B cell (primary cell): ENCODE measurements around the gene TRIM66.

Source experiments
- EZH2 ChIP-seq: IDR thresholded peaks from 2 replicates; pipeline ENCODE4 v1.6.1; 2012; ENCODE audit warnings: borderline replicate concordance, low read depth, mild to moderate bottlenecking, moderate library complexity, low read length; ENCODE audit not compliant: insufficient read depth, poor library complexity, severe bottlenecking
- TF ChIP-seq, protein P1 (sequence below): fragments of 200-600 bp; IDR thresholded peaks from one replicate; pipeline ENCODE4 v1.8.0; 2022; ENCODE audit warnings: antibody characterized with exemption, mild to moderate bottlenecking

DNA sequence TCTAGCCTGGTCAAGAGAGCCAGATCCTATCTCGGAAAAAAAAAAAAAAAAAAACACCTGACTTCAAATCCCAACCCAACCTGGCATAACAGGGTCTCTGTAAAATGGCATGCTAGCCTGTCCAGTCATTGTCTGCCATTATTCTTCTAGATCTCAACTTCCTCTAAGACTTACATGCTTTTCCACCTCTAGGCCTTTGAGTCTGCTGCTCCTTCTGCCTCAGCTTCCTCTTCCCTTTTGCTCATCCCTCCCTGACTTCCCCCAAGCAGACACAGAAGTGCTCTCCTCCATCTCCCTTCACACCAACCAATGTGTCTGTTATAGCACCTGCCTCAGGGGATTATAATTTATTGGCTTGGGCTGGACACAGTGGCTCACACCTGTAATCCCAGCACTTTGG, 96.3 kb downstream of the TRIM66 start:
- TF ChIP-seq, protein P1, sequence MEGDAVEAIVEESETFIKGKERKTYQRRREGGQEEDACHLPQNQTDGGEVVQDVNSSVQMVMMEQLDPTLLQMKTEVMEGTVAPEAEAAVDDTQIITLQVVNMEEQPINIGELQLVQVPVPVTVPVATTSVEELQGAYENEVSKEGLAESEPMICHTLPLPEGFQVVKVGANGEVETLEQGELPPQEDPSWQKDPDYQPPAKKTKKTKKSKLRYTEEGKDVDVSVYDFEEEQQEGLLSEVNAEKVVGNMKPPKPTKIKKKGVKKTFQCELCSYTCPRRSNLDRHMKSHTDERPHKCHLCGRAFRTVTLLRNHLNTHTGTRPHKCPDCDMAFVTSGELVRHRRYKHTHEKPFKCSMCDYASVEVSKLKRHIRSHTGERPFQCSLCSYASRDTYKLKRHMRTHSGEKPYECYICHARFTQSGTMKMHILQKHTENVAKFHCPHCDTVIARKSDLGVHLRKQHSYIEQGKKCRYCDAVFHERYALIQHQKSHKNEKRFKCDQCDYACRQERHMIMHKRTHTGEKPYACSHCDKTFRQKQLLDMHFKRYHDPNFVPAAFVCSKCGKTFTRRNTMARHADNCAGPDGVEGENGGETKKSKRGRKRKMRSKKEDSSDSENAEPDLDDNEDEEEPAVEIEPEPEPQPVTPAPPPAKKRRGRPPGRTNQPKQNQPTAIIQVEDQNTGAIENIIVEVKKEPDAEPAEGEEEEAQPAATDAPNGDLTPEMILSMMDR = no peak
- TF ChIP-seq EZH2 = no peak
